Measurements from ENCODE around the gene TM9SF3.

The TM9SF3 gene

DNA sequence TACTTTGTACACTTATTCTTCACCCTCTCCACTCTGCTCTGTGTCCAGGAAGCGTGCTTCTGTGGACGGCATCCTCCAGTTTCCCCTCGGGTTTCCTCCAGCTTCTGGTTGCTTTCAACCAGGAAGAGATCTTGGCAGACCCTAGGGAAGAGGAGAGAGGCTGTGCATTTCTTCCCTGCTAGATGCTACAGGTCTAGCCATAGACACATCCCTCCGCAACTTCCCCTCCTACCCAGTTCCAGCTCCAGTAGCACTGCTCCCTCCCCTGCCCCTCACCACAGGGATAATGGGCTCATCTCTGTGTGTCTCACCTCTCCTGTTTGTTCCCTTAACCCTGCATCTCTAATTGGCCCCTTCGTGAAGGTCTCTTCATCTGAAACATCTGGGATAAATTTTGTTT, 89.4 kb downstream of the TM9SF3 start:
- H3K9ac ChIP-seq (ENCODE audit: insufficient read length, low read depth), result no peak overlapping the region
- no peaks in the 10 kb centered on the region for H3K27me3 ChIP-seq (ENCODE audit: insufficient read depth, insufficient read length)
- H3K9me3 ChIP-seq (ENCODE audit: insufficient read depth, low read length), result no peaks in the 10 kb centered on the region
- DNase-seq (ENCODE audit: low read depth, low spot score), result no peak
- no peak overlapping the region for H3K4me3 ChIP-seq (ENCODE audit: insufficient read length, low read depth)
- no peak for TF ChIP-seq SUZ12 (IDR thresholded peaks at IDR 0.05; ENCODE audit: extremely low read depth, insufficient read depth, insufficient read length)
- no peak for TF ChIP-seq ZNF274 (IDR thresholded peaks at IDR 0.05; ENCODE audit: low read depth, low read length)
- no peak for TF ChIP-seq YY1 (IDR thresholded peaks at IDR 0.05; ENCODE audit: insufficient read depth, insufficient read length)
- no peaks in the 10 kb centered on the region for H3K36me3 ChIP-seq (ENCODE audit: insufficient read depth, insufficient read length, low read length)
- H3K4me1 ChIP-seq (ENCODE audit: insufficient read depth, insufficient read length), result no peaks in the 10 kb centered on the region

DNA sequence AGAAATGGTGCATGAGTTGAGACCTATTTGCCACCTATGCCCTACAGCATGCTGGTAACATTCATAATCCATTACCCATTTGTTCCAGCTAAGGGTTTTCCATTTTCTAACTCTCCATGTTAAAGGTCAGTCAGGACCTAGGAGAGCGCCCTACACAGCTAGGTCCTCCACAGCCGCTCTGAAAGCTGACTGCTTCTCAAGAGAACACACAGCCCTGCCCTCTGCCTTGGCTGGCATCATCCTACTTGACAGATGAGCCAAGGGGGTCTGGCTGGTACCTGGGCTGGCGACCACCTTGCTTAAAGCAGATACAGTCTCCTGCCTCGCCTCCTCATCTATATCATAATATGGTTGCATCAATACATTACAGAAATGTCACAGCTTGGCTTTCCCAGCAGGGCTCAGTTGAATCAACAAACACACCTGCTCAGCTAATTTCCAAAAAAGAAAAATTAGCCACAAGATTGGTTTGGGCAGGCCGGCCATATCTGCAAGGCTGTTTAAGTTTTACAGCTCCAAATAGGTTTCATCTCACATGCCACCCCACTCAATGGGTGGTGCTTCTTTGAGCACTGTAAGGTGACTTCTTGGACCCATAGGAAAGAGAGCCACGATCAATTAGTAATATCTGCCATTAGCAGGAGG, 90.4 kb downstream of the TM9SF3 start:
- DNase-seq (ENCODE audit: low read depth, low spot score), result no peak
- Histone ChIP-seq H3K9me3 (ENCODE audit: insufficient read depth, low read length) (no peaks in the 10 kb centered on the region), H3K27me3 (ENCODE audit: insufficient read depth, insufficient read length) (no peaks in the 10 kb centered on the region), H3K4me3 (ENCODE audit: insufficient read length, low read depth) (no peak overlapping the region), H3K9ac (ENCODE audit: insufficient read length, low read depth) (no peak overlapping the region), H3K36me3 (ENCODE audit: insufficient read depth, insufficient read length, low read length) (no peaks in the 10 kb centered on the region), H3K4me1 (ENCODE audit: insufficient read depth, insufficient read length) (no peaks in the 10 kb centered on the region)
- TF ChIP-seq ZNF274 (IDR thresholded peaks at IDR 0.05; ENCODE audit: low read depth, low read length), result no peak
- TF ChIP-seq SUZ12 (IDR thresholded peaks at IDR 0.05; ENCODE audit: extremely low read depth, insufficient read depth, insufficient read length), result no peak
- TF ChIP-seq YY1 (IDR thresholded peaks at IDR 0.05; ENCODE audit: insufficient read depth, insufficient read length), result no peak

DNA sequence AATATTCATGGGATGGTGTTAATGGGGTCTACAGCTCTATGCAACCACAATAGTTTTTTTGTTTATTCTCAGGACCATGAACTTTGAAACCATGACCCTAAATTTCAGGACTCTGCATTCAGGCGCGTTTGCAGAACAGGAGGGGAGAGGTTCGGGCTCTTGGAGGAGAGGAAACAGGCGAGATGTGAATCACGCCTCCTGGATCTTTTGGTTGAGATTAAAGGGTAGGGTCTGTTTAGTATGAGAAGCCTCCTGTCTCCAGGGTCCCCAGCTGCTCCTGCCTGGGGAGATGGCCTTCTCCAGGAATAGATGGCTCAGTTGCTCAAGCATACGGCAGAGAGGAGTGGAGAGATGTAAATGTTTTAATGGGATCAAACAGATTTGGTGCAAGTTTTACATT, 91.3 kb downstream of the TM9SF3 start:
- Histone ChIP-seq H3K27me3 (ENCODE audit: insufficient read depth, insufficient read length) (no peaks in the 10 kb centered on the region), H3K9ac (ENCODE audit: insufficient read length, low read depth) (no peak overlapping the region), H3K9me3 (ENCODE audit: insufficient read depth, low read length) (no peaks in the 10 kb centered on the region), H3K36me3 (ENCODE audit: insufficient read depth, insufficient read length, low read length) (no peaks in the 10 kb centered on the region), H3K4me1 (ENCODE audit: insufficient read depth, insufficient read length) (no peaks in the 10 kb centered on the region), H3K4me3 (ENCODE audit: insufficient read length, low read depth) (no peak overlapping the region)
- DNase-seq (ENCODE audit: low read depth, low spot score), result no peak
- TF ChIP-seq YY1 (IDR thresholded peaks at IDR 0.05; ENCODE audit: insufficient read depth, insufficient read length), result no peak
- no peak for TF ChIP-seq SUZ12 (IDR thresholded peaks at IDR 0.05; ENCODE audit: extremely low read depth, insufficient read depth, insufficient read length)
- TF ChIP-seq ZNF274 (IDR thresholded peaks at IDR 0.05; ENCODE audit: low read depth, low read length), result no peak

DNA sequence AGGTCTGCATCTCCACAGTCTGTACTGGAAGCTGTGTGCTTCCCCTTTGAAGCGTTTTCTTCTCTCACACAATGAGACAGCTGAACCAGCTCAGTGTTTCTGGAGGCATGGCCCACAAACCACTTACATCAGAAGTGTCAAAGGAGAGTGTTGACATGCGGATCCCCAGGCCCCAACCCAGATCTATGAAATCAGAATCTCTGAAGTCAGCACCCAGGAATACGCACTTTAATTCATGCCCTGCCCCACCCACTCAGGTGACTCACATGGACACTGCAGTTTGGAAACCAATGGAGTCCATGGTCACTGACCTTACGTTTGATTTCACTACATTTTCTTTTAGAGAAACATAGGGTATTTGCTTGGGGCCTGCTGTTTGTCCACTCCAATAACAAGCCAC, 92.1 kb downstream of the TM9SF3 start:
- H3K9me3 ChIP-seq (ENCODE audit: insufficient read depth, low read length), result no peaks in the 10 kb centered on the region
- H3K27me3 ChIP-seq (ENCODE audit: insufficient read depth, insufficient read length), result no peaks in the 10 kb centered on the region
- no peak overlapping the region for H3K9ac ChIP-seq (ENCODE audit: insufficient read length, low read depth)
- TF ChIP-seq ZNF274 (IDR thresholded peaks at IDR 0.05; ENCODE audit: low read depth, low read length) (no peak), YY1 (IDR thresholded peaks at IDR 0.05; ENCODE audit: insufficient read depth, insufficient read length) (no peak), SUZ12 (IDR thresholded peaks at IDR 0.05; ENCODE audit: extremely low read depth, insufficient read depth, insufficient read length) (no peak)
- H3K4me1 ChIP-seq (ENCODE audit: insufficient read depth, insufficient read length), result no peaks in the 10 kb centered on the region
- no peak overlapping the region for H3K4me3 ChIP-seq (ENCODE audit: insufficient read length, low read depth)
- H3K36me3 ChIP-seq (ENCODE audit: insufficient read depth, insufficient read length, low read length), result no peaks in the 10 kb centered on the region
- no peak for DNase-seq (ENCODE audit: low read depth, low spot score)

DNA sequence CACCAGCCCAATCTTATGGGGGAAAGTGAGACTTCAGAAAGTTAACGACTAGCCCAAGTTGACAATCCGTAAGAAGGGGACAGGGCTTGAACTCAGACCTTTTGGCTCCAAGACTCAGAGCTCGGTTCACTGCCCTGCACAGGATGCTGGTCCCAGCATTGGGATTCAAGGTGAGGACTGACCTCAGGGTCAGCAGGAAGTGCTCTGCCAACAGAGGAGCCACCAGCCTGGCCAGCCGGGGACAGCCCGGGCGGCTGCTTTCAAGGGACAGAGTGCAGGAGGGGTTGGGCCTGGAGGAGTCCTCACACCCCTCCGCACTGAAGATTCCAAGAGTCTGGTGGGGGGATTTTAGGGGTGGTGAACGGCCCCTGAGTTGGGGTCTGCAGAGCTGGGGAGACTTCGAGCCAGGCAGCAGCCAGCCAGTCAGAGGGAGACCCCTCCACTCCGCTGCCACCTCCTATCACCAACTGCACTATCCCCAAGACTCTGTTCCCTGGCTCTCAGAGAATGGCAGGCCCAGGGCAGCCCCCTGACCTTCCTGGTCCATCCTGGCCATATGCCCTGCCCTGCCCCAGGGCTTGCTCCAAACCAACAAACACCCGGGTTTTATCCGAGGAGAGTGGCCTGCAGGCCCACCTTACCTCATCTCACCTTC, 92.8 kb downstream of the TM9SF3 start:
- no peak overlapping the region for H3K9ac ChIP-seq (ENCODE audit: insufficient read length, low read depth)
- TF ChIP-seq ZNF274 (IDR thresholded peaks at IDR 0.05; ENCODE audit: low read depth, low read length), result no peak
- TF ChIP-seq YY1 (IDR thresholded peaks at IDR 0.05; ENCODE audit: insufficient read depth, insufficient read length), result no peak
- TF ChIP-seq SUZ12 (IDR thresholded peaks at IDR 0.05; ENCODE audit: extremely low read depth, insufficient read depth, insufficient read length), result no peak
- H3K4me1 ChIP-seq (ENCODE audit: insufficient read depth, insufficient read length), result no peaks in the 10 kb centered on the region
- H3K9me3 ChIP-seq (ENCODE audit: insufficient read depth, low read length), result no peaks in the 10 kb centered on the region
- no peak overlapping the region for H3K4me3 ChIP-seq (ENCODE audit: insufficient read length, low read depth)
- H3K27me3 ChIP-seq (ENCODE audit: insufficient read depth, insufficient read length), result no peaks in the 10 kb centered on the region
- no peaks in the 10 kb centered on the region for H3K36me3 ChIP-seq (ENCODE audit: insufficient read depth, insufficient read length, low read length)
- no peak for DNase-seq (ENCODE audit: low read depth, low spot score)

DNA sequence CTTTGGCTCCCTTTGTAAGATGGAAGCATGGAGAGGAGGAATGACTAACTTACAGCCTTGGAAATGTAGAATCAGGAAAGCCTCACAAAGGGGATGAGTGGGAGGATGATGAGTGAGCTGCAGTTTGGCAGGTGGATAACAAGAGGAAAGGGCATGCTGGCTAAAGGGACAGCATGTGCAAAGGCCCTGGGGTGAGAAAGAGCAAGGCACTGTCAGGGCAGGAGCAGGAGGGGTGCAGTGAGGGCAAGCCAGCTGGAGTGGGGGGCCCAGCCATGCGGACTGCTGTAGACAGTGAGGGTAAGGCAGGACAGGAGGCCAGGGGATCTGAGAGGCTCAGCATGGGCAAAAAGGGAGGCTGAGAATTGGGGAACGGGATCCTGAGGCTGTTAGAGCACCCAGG, 93.6 kb downstream of the TM9SF3 start:
- no peaks in the 10 kb centered on the region for H3K9me3 ChIP-seq (ENCODE audit: insufficient read depth, low read length)

DNA sequence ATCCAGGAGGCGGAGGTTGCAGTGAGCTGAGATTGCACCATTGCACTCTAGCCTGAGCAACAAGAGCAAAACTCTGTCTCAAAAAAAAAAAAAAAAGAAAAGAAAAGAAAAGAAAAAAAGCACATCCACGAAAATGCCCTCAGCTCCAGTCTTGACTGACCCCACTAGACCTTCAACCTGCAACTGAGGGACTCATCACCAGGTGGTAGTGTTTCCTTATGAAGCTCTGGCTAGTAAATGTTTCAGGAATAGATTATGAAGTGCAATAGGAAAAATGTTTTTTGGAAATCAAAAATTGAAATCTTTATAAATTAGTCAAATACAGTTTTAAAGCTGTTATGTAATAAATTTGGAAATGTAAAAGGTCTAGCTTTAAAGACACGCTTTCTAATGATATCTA, 95.5 kb downstream of the TM9SF3 start:
- no peaks in the 10 kb centered on the region for H3K4me1 ChIP-seq (ENCODE audit: insufficient read depth, insufficient read length)
- H3K9ac ChIP-seq (ENCODE audit: insufficient read length, low read depth), result no peak overlapping the region
- no peak overlapping the region for H3K4me3 ChIP-seq (ENCODE audit: insufficient read length, low read depth)
- no peaks in the 10 kb centered on the region for H3K36me3 ChIP-seq (ENCODE audit: insufficient read depth, insufficient read length, low read length)
- no peak for DNase-seq (ENCODE audit: low read depth, low spot score)
- no peaks in the 10 kb centered on the region for H3K9me3 ChIP-seq (ENCODE audit: insufficient read depth, low read length)
- no peak for TF ChIP-seq SUZ12 (IDR thresholded peaks at IDR 0.05; ENCODE audit: extremely low read depth, insufficient read depth, insufficient read length)
- TF ChIP-seq YY1 (IDR thresholded peaks at IDR 0.05; ENCODE audit: insufficient read depth, insufficient read length), result no peak
- TF ChIP-seq ZNF274 (IDR thresholded peaks at IDR 0.05; ENCODE audit: low read depth, low read length), result no peak
- H3K27me3 ChIP-seq (ENCODE audit: insufficient read depth, insufficient read length), result no peaks in the 10 kb centered on the region

More for the DNA sequence above, 93.6 kb downstream of the TM9SF3 start:
- Histone ChIP-seq H3K9ac (ENCODE audit: insufficient read length, low read depth) (no peak overlapping the region), H3K4me1 (ENCODE audit: insufficient read depth, insufficient read length) (no peaks in the 10 kb centered on the region), H3K4me3 (ENCODE audit: insufficient read length, low read depth) (no peak overlapping the region), H3K36me3 (ENCODE audit: insufficient read depth, insufficient read length, low read length) (no peaks in the 10 kb centered on the region), H3K27me3 (ENCODE audit: insufficient read depth, insufficient read length) (no peaks in the 10 kb centered on the region)
- TF ChIP-seq YY1 (IDR thresholded peaks at IDR 0.05; ENCODE audit: insufficient read depth, insufficient read length) (no peak), ZNF274 (IDR thresholded peaks at IDR 0.05; ENCODE audit: low read depth, low read length) (no peak), SUZ12 (IDR thresholded peaks at IDR 0.05; ENCODE audit: extremely low read depth, insufficient read depth, insufficient read length) (no peak)
- DNase-seq (ENCODE audit: low read depth, low spot score), result no peak

Measured in NT2/D1 (cell line).